ENCODE results near the gene ZNF836.

DNA sequence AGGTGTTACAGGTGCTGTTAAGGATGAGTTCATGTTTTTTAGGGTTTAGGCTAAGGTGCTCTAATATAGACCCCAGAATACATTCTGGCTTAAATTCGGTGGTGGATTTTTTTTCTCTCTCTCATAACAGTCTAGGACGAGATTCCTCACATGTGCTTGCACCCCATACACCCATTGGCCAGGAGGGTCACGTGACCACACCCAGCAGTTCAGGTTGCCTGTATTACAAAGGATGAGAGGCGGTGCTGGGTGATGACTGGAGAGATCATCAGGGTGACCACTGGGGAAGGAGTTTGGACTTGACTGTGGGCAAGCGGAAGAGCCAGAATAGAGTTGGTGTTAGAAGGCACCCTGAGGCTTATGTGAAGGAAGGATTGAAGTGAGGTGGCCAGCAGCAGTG lies 46.2 kb upstream of the ZNF836 start:
- TF ChIP-seq, protein P1, sequence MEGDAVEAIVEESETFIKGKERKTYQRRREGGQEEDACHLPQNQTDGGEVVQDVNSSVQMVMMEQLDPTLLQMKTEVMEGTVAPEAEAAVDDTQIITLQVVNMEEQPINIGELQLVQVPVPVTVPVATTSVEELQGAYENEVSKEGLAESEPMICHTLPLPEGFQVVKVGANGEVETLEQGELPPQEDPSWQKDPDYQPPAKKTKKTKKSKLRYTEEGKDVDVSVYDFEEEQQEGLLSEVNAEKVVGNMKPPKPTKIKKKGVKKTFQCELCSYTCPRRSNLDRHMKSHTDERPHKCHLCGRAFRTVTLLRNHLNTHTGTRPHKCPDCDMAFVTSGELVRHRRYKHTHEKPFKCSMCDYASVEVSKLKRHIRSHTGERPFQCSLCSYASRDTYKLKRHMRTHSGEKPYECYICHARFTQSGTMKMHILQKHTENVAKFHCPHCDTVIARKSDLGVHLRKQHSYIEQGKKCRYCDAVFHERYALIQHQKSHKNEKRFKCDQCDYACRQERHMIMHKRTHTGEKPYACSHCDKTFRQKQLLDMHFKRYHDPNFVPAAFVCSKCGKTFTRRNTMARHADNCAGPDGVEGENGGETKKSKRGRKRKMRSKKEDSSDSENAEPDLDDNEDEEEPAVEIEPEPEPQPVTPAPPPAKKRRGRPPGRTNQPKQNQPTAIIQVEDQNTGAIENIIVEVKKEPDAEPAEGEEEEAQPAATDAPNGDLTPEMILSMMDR (IDR thresholded peaks at IDR 0.05) = no peak
- no peak for TF ChIP-seq POLR2AphosphoS5 (IDR thresholded peaks at IDR 0.05)
- TF ChIP-seq POLR2A (IDR thresholded peaks at IDR 0.05) = no peak
